GM21390 (cell line): Measurements from ENCODE around the gene CLASP1.
A peak's percentile ranks its signal among the peaks of the same experiment; 100 is the strongest.
"Not testable (repeated sequence)": the region's sequence is repeated elsewhere in the genome, so short reads cannot be mapped to it uniquely, and the experiment has no call there.

Source experiments
- ATAC-seq: cut with Tn5 transposase; IDR thresholded peaks from one replicate; pipeline ENCODE4 v1.9.1; 2021; ENCODE audit not compliant: unreplicated experiment

Gene CLASP1

DNA sequence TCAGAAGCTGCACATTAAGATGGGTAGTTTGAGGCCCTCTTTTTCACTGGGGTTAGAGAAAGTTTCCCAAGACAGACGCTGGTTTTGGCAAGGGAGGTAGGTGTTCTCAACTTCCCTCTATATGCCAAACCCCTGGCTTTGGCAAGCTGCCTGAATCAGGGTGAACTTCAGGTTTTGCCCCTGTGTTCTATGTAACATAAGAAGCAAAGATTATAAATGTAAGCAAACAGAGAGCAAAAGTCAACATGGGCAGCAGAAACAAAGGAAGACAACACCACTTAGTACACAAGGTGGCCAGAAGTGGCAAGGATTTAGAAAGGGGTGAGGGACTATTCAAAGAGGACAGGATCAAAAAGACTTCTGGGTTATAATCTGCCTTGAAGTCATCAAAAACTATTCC, 293.8 kb downstream of the CLASP1 start:
- ATAC-seq, result no peak

DNA sequence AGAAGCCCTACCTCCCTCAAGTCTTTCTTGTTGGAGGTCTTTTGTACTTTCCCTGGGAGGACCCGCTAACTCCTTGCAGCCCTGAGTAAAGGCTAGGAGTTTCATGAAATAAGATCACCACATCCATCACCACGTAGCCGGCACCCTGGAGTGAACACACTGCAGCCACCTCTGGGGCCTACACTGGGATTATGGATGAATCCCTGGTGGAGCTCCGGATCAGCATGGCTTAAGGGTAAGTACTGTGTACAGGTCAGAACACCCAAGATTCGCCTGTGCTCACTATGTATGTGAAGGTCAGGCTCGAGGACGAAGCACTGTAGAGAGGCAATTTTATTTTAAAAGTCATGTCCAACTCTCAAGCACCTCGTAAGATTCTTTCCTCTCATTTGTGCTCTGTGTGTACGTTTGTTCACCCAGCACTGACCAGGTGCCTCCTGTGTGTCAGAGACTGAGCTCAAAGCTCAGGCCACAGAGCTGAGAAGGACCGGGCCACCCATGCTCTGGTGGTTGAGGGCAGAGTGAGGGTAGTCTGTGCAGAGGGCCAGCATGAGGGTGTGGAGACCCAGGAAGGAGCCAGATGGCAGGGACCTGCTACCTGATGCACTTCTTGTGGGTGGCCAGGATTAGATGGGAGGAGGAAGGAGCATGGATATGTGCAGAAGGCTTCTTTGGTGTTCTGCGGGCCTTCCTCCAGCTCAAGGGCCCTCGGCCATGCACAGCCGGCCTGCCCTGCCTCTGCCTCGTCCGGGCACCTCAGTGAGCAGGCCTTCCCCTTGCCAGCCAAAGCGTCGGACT, 297.5 kb downstream of the CLASP1 start:
- ATAC-seq, result no peak

DNA sequence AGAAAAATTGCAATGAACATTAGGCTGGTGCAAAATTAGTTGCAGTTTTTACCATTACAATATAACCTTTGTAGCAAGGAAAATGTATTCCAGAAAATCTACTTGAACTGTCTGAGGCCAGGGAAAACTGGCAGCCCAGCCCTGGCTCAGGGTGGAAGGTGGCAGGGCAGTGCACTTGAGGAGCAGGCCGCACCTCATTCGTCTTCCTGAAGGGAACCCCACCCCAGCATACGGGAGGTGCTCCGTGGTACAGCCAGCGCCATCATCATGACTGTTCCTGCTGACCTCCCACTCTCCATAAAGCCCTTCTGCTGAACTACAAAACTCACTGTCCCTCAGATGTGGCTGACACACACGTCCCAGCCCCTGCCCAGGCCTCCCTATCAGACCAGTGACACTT, 298.4 kb downstream of the CLASP1 start:
- no peak for ATAC-seq

DNA sequence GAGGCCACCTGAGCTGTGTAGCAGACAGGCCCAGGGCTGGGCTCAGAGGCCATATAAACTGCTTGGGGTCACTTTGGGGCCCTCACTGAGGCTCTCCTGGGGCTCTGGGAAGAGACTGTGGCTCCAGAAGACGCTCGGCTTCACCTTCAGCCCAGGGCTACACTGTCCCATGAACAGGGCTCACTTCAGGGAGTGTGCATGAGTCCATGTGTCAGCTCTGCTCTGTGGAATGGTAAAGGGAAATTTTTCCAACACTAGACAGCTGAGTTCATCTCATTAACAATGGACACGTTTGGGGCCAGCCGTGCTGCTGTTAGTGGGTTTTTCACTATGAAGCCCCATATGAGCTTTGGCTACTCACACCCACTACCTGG, 298.9 kb downstream of the CLASP1 start:
- ATAC-seq, result no peak

DNA sequence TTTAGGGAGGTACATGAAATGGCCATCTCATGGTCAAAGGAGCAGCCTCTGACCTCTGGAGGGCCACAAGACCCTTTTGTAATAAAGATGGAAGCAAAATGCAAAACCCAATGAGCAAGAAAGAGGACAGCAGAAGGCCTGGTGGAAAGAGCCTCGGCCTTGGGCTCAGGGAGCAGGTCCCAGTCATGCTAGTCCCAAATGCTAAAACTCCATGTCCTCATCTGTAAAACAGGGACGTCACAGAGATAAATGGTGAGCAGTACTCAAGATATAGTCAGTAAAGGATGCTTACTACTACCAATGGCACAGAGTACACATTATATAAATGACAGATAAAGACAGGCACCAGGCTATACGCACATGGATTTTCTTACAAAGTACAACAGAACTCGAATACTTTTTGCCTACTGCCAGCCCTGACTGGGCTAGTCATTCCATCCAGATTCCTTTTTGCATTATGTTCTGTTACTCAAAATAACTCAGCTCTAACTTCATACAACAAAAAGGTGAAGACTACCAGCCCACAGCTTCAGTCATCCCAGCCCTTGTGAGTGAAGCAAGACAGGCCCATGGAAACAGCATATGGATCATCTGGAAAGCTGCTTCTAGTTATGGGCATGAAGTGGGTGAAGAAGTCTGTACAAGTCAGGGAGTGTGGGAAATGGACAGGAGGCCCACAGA, 299.4 kb downstream of the CLASP1 start:
- no peak for ATAC-seq

DNA sequence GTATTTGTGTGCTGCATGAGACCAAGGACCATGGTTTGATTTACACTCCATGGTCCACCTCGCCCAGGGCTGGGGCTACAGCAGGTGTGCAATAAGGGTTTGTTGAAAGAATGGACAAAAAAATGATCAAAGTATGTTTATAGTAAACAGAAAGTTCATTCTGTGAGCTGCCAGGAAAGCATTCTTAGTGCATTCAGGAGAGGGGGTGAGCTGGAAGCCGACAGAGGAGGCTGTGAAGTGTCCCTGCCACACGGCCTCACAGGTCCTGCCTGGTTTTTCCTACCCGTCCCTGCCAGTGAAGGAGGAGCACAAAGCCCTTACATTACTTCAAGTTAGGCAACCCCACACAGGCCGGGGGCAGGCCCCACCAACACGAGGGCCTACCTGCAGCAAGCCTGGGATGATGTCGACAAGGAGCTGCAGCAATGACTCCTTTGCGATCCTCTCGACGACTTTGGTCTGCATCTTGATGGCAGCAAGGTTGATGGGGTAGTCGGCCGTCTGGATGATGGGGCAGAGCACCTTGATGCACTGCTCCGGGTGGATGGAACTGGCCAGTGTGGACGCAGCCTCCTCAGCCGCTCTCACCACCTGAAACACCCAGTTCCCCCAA, 301.0 kb downstream of the CLASP1 start:
- no peak for ATAC-seq

DNA sequence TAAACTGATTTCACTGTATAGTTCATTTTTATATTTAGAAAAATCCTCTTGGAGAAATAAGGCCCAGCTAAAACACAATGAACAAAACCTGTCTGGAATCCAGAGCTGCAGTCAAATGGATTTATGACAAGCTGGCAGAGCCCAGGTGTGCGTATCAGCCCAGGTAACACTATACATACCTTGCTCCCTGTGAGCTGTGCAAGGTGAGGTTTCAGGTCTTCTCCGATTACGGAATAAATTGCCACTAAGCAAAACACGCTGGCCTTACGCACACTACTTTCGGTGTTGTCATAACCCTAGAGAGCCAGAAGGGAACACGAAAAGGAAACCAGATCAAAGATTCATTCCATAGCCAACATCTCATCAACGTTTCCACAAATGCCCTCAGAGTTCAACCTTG, 302.4 kb downstream of the CLASP1 start:
- ATAC-seq, result no peak

DNA sequence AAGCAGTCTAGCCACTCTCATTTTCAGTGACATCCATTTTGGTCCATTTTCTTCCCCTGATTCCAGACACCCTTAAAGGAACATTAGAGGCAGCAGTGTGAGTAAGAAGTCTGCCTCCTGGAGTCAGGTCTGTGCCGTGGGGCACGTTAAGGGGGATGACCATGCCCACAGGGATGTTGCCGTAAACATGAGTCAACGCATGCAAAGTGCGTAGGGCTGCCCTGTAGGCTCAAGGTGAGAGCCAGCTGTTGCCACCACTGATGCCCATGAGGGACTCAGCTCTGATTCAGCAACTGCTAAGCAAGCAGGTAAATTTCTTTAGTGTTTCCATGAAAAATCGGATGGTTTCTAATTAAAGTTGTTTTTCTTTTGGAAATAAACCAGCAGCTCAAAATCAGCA, 302.9 kb downstream of the CLASP1 start:
- ATAC-seq, result no peak

DNA sequence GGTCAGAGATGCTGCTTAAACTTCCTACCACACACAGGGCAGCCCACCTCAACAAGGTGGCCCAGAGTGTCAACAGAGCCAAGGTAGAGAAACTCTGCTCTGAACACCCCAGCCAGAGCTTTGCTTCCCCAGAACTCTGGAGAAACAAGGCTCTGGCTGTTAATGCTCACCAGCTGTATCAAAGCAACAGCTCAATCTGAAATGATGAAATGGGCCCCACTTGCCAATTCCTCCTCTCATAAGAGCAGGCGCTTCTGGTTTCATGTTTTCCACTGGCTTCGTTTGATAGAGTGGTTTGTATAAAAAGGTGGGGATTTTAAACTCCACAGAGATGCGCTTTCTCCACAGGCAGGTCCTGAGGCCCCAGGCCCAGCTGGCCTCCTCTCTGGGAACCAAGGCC, 303.4 kb downstream of the CLASP1 start:
- no peak for ATAC-seq

DNA sequence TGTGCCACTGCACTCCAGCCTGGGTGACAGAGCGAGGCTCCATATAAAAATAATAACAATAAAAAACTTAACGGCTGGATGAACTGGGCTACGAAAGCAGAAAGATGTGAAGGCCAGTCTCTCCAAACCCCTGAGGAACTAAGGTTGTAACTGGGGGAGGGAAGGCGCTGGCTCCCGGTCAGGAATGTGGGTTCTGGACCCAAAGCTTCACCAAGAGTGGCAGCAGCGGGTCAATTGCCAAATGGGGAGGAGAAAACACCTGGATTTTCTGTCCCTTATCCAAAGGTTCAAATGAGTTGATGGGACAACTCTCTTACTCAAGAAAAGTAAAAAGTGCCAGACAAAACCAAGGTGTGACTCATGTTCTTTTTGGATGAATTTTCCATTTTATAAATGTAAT, 304.2 kb downstream of the CLASP1 start:
- ATAC-seq, result no peak

DNA sequence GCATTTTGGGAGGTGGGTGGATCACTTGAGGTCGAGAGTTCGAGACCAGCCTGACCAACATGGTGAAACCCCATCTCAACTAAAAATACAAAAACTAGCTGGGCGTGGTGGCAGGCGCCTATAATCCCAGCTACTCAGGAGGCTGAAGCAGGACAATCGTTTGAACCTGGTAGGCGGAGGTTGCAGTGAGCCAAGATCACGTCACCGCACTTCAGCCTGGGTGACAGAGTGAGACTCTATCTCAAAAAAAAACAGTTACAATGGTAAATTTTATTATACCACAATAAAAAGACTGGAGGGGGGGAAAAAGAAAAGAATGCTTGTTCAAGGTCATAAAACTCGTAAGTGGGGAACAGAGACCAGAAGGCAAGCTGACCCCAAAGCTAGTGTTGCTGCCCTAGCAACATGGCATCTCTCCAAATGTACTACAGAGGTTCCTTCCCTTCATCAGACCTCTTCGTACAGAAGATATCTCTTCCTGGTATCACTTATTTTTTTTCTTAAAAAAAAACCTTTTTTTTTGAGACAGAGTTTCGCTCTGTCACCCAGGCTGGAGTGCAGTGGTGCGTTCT, 305.3 kb downstream of the CLASP1 start:
- not testable (repeated sequence) for ATAC-seq

DNA sequence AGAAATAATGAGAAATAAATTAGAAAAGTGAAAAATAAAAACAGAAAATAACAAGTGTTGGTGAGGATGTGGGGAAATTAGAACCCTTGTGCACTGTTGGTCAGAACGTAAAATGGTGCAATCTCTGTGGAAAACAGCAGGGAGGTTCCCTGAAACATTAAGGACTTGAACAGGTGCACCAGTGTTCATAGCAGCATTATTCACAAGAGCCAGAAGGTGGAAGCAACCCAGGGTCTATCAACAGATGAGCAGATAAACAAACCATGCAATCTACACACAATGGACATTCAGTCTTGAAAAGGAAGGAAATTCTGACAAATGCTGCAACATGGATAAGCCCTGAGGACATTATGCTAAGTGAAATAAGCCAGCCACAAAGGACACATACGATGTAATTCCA, 306.1 kb downstream of the CLASP1 start:
- no peak for ATAC-seq

DNA sequence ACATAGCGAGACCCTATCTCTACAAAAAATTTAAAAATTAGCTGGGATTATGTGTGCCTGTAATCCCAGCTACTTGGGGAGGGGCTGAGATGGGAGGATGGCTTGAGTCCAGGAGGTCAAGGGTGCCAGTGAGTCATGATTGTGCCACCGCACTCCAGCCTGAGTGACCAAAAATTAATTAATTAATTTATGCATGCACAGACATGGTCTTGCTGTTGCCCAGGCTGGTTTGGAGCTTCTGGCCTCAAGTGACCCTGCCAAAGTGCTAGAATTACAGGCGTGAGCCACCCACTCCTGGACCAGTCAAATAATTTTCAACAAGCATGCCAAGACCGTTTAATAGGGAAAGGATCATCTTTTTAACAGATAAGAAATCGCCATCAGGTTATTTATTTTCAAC, 306.5 kb downstream of the CLASP1 start:
- no peak for ATAC-seq

DNA sequence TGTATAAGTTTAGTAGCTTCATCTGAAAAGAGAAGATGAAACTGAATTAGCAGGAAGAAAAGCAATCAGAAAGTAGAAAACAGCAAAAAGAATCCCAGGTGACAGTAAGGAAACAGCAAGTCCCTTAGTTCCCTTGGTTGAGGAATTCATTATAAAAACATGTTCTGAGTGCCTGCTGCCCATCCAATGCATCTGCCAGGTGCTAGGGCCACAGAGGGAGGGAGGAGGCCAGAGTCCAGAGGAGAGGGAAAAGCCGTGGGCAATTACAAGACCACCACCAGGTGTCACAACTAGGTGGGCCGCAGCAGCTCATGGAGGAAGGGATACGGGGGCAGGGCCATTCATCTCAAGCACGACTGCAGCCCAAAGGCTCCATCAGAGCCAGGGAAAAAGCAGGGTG, 308.3 kb downstream of the CLASP1 start:
- no peak for ATAC-seq

DNA sequence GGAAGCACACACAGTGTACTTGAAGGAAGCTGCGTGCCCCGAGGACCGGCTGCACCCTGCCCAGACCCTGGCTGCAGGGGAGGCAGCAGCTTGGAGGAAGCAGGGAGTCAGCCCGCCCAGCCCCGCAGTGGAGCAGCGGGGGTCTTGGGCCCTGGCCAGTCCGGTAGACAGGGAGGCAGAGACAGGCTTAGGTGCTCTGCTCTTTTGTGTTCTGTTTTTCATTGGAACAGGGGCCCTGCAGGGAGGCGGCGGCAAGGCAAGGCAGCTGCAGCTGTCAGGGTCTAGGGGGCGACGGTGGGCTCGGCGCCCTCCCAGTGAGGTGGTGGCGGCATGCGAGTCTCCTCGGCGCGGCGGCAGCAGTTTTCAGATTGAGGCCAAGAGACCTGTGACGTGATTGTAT, 311.0 kb downstream of the CLASP1 start:
- no peak for ATAC-seq

DNA sequence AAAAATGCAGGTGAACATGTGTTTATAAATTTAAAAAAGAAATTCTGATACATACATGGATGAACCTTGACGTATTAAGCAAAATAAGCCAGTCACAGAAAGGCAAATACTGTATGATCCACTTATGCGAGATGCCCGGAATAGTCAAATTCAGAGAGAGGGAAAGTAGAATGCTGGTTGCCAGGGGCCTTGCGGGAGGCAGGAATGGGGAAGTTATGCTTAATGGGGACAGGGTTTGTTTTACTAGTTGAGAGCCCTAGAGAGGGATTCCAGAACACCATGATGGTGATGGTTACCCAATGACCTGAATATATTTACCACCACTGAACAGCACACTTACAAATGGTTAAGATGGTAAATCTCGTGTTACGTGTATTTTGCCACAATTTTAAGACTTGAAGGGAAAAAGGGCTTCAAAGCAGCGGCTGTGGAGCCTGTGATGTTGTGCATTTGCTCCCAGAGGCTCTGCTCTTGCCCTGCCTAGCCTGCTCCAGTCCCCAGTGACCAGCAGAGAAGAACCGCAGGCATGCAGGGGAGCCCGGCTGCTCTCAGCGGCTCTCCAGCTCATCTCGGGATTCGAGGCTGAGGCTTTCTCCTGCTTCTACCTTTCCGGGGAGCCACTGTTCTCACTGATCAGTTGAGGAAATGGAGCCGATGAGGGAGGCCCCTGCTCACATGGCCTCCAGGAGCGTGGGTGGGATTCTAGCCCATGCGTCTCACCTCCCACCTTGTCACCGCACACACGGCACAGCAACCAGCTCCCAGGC, 312.6 kb downstream of the CLASP1 start:
- ATAC-seq, result no peak

DNA sequence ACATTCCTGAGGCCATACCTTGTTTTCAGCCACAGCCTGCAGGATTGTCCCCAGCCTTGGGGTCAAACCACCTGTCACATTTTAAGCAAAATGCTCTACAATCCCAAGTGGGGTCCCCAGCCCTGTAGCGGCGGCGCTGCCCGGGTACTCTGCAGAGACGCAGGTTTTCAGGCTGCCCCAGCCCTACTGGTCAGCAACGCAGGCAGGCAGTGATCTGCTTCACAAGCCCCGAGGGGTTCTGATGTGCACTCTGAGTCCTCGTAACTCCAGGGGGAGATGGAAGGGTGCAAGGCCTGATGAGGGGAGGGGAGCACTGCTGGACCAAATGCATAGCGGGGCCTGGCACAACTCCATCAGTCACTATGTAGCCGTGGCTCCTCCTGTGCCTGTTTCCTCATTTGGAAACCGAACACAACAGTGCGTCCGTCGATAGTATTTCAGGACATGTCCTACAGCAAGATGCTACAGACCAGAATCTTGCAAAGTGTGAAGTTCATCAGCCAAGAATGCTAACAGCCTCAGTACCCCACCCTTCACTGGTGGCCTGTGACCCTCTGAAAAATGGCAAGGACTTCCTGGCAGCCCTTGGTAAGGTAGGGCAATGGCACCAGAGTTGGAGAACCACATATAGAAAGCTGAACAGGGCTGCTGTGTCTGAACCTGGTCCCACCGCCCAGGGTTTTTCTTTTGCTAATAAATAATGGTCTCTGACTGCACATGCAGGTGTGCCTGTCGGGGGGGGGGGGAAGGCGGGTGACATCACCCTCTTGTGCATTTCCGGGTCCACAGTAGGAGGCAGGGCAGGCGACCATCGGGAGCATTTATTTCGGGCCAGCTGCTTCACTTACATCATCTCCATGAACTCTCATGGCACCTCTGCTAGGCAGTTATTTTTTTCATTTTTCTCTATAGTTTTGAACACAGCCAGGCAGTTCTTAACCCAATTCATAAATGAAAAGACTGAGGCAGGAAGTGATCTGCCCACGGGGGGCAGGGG, 313.7 kb downstream of the CLASP1 start:
- ATAC-seq, result no peak

DNA sequence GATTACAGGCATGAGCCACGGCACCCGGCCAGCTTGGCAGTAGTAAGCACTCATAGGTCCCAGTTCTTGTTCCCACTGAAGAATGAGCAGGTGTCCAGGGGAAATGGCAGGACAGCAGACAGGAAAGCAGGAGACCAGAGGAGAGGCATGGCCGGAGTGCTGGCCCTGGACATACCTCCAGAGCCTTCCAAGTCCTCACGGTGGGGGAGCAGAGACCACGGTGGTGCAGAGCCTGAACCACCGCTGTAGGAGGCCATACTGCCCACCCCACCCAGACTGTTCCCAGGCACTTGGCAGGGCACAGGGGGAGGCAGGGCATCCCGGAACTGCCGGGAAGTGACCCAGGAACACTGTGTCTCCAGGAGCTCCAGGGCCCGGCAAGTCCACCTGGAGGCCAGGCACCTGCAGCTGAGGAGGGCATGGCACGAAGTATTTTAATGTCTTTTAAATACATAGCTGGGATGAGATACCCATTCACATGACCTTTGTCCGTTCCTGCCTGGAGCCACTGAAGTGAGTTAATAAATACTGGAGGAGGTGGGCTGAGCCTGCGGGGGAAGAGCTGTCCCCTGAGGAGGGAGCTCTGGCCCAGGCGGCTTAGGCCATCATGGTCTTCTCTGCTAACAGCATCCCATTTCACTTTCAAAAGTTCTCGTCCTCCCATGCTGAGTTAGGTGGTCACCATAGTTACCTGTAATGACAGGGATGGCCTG, 314.5 kb downstream of the CLASP1 start:
- no peak for ATAC-seq

DNA sequence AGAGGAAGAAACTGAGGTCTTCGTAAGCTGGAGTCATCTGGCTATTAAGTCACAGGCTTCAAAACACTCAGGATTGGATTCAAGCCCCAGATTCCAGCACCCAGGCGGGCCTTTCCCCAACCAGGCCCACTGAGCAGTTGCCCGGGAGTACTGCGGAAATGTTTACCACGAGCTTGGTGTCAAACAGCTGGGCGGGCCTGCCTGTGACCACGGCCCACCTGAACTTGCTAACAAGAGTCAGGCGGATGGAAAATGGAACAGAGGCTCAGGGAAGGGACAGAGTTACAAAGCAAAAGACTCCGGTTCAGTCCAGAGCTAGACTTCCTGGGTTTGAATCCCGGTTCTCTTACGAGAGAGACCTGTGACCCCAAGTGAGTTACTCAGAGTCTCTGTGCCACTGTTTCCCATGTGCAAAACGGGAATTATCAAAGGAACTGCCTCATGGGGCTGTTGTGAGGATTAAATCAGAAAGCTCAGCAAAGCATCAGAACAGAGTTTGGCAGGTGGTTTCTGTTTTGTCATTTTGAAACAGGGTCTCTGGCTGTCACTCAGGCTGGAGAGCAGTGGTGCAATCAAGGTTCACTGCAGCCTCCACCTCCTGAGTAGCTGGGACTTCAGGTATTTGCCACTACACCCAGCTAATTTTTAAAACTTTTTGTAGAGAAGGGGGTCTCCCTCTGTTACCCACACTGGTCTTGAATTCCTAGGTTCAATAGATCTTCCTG, 315.3 kb downstream of the CLASP1 start:
- peak; percentile 81 for ATAC-seq
